A673 (cell line): Measurements from ENCODE around the gene SAPCD1. TPM values are rescaled to one million over a fixed set of nuclear protein-coding genes. Genes with fewer than 3 reads are reported as not detected.

Source experiments
- BruUV-seq: library from RNA; stranded (reverse); fragments of 400-500 nt; replicated peaks from 2 replicates; lab custom pipeline; 2021; lab: Mats Ljungman, UMichigan
- CTCF ChIA-PET: fragments of 300-600 bp; sonication (Branson Sonifier 250); formaldehyde crosslinking; loops from one replicate; lab custom pipeline; 2022; ENCODE audit warnings: antibody characterized with exemption; lab: Charles Lee
- POLR2A ChIA-PET: fragments of 300-600 bp; sonication (Branson Sonifier 250); formaldehyde crosslinking; loops from one replicate; lab custom pipeline; 2022; ENCODE audit warnings: antibody characterized with exemption; ENCODE audit not compliant: low non-redundant PET; lab: Charles Lee
- DNase-seq: peaks from one replicate; pipeline ENCODE4 v3.0.0-alpha.2; 2015; ENCODE audit warnings: low spot score
- H3K27ac ChIP-seq: fragments of 200-600 bp; sonication (generic); 2 replicates; pipeline ENCODE4 v1.5.1; 2016; ENCODE audit warnings: mixed run types, low read depth, mild to moderate bottlenecking, mixed read lengths, antibody characterized with exemption, low read length; ENCODE audit not compliant: poor library complexity, severe bottlenecking
- H3K27me3 ChIP-seq: fragments of 200-600 bp; sonication (generic); replicated peaks from 2 replicates; pipeline ENCODE4 v1.6.1; 2017; ENCODE audit warnings: mixed run types, low read depth, mild to moderate bottlenecking, mixed read lengths, antibody characterized with exemption, low read length; ENCODE audit not compliant: insufficient read depth, poor library complexity
- H3K36me3 ChIP-seq: fragments of 200-600 bp; sonication (generic); 2 replicates; pipeline ENCODE4 v1.6.1; 2016; ENCODE audit warnings: mixed run types, mild to moderate bottlenecking, mixed read lengths, antibody characterized with exemption, low read length; ENCODE audit not compliant: insufficient read depth, poor library complexity, severe bottlenecking
- H3K4me1 ChIP-seq: fragments of 200-600 bp; sonication (generic); 2 replicates; pipeline ENCODE4 v1.6.1; 2017; ENCODE audit warnings: mixed run types, mild to moderate bottlenecking, mixed read lengths, antibody characterized with exemption, low read length; ENCODE audit not compliant: insufficient read depth, poor library complexity, severe bottlenecking
- H3K4me3 ChIP-seq: fragments of 200-600 bp; sonication (generic); 2 replicates; pipeline ENCODE4 v1.5.1; 2016; ENCODE audit warnings: low read depth, mixed run types, mild to moderate bottlenecking, mixed read lengths, low read length; ENCODE audit not compliant: poor library complexity, severe bottlenecking
- H3K9me3 ChIP-seq: fragments of 200-600 bp; sonication (generic); 2 replicates; pipeline ENCODE4 v1.6.1; 2016; ENCODE audit warnings: mixed run types, low read depth, mild to moderate bottlenecking, mixed read lengths, antibody characterized with exemption, low read length; ENCODE audit not compliant: poor library complexity, severe bottlenecking
- CTCF ChIP-seq: fragments of 300-800, 200-600 bp; sonication (generic); conservative IDR thresholded peaks from 2 replicates; pipeline ENCODE4 v1.5.1; 2017; ENCODE audit warnings: low read depth, mild to moderate bottlenecking, antibody characterized with exemption, low read length, moderate library complexity, mixed read lengths
- EZH2 ChIP-seq: fragments of 200-600 bp; sonication (generic); IDR thresholded peaks from 2 replicates; pipeline ENCODE4 v1.6.1; 2017; ENCODE audit warnings: borderline replicate concordance, low read depth, mild to moderate bottlenecking, mixed read lengths, antibody characterized with exemption, low read length; ENCODE audit not compliant: poor library complexity, severe bottlenecking
- intact Hi-C: fragments of 100-400 bp; cut with micrococcal nuclease; formaldehyde crosslinking; loops from one replicate; pipeline ENCODE4 v1.10.0; 2022; ENCODE audit not compliant: unreplicated experiment
- total RNA-seq: library from RNA; stranded (reverse); gene quantifications from 2 replicates; pipeline ENCODE4 v1.2.3, GENCODE V29; 2021

Gene SAPCD1
- total RNA-seq, 1 experiment from 2014 or later, result 9.9 TPM

GRCh38 chr6:31734247-31734820, 28.1 kb upstream of the SAPCD1 start:
- Histone ChIP-seq H3K27ac (peak overlapping the region; percentile 95), H3K4me1 (peaks cover 39% of the 10 kb centered on the region), H3K9me3 (no peaks in the 10 kb centered on the region), H3K27me3 (no peaks in the 10 kb centered on the region), H3K36me3 (peaks cover 36% of the 10 kb centered on the region), H3K4me3 (peak overlapping the region; percentile 77)
- intact Hi-C loops, result loop anchor here (10.0 kb wide), 1 partner anchor 190 kb away; the partner anchor contains the start of genes ATP6V1G2, DDX39B and NFKBIL1
- no peak for TF ChIP-seq CTCF
- no peak for TF ChIP-seq EZH2
- DNase-seq, result no peak
- no TSS peak for BruUV-seq
- POLR2A ChIA-PET, result no interaction called here
- CTCF ChIA-PET, result no interaction called here

GRCh38 chr6:31734821-31735406, 27.5 kb upstream of the SAPCD1 start:
- H3K4me1 ChIP-seq, result peaks cover 39% of the 10 kb centered on the region
- H3K36me3 ChIP-seq, result peaks cover 36% of the 10 kb centered on the region
- H3K4me3 ChIP-seq, result peak overlapping the region; percentile 77
- ChIA-PET POLR2A (no interaction called here), CTCF (interaction anchor here (0.6 to 0.7 kb wide), 2 partner anchors 92 to 538 kb away, joined by 4 to 6 read pairs; no protein-coding TSS in a partner anchor)
- intact Hi-C loops, result loop anchor here (5.0 to 10.0 kb wide), 2 partner anchors 57 to 190 kb away; partner anchors contain the start of genes ATP6V1G2, DDX39B and NFKBIL1
- TF ChIP-seq EZH2 (no peak), CTCF (no peak)
- BruUV-seq, result no TSS peak
- H3K27ac ChIP-seq, result peak overlapping the region; percentile 95
- no peaks in the 10 kb centered on the region for H3K27me3 ChIP-seq
- DNase-seq, result peak; percentile 63
- H3K9me3 ChIP-seq, result no peaks in the 10 kb centered on the region

- H3K27ac ChIP-seq, result peak within 1 kb of the TSS; percentile 95
- H3K4me3 ChIP-seq, result peak within 1 kb of the TSS; percentile 77
- ChIA-PET POLR2A (interaction anchor here (0.5 to 0.7 kb wide), 2 partner anchors 91 to 1053 kb away, joined by 3 read pairs; partner anchors contain the start of gene HSPA1B), CTCF (interaction anchor here (1.5 kb wide), 1 partner anchor 55 kb away, joined by 4 read pairs; no protein-coding TSS in a partner anchor)
- no peak for TF ChIP-seq EZH2
- no peak for TF ChIP-seq CTCF
- intact Hi-C loops, result loop anchor here (5.0 to 10.0 kb wide), 2 partner anchors 56 to 191 kb away; partner anchors contain the start of genes ATP6V1G2, DDX39B and NFKBIL1
- DNase-seq, result peak; percentile 93
- BruUV-seq, result TSS peak; percentile 52
- no peaks in the 10 kb centered on the region for H3K27me3 ChIP-seq
- no peaks in the 10 kb centered on the region for H3K9me3 ChIP-seq
- peaks cover 43% of the 10 kb centered on the region for H3K4me1 ChIP-seq
- H3K36me3 ChIP-seq, result peaks cover 32% of the 10 kb centered on the region
These were observed 26.3 kb upstream of the SAPCD1 start, which contains the start of gene CLIC1 for GRCh38 chr6:31736021-31736767. Gene CLIC1, minus strand, starts transcription at chr6:31736530. Its CDS starts 230 bp downstream, at chr6:31736300.
